SKM-1 treated with dmso at 0.1 percent for 144 hours (cell line): ENCODE data around the gene PTGDR.
A peak's percentile ranks its signal among the peaks of the same experiment; 100 is the strongest.

Experiments
- DNase-seq: peaks from one replicate; lab custom pipeline; 2025; ENCODE audit not compliant: unreplicated experiment; lab: John Stamatoyannopoulos, UW

The PTGDR gene

GRCh38 chr14:52263190-52263589 is 4.3 kb upstream of the PTGDR start:
- DNase-seq = no peak

- DNase-seq = no peak
These were observed 2.2 kb upstream of the PTGDR start for GRCh38 chr14:52265253-52265652.

GRCh38 chr14:52266179-52266578 is 1.3 kb upstream of the PTGDR start:
- no peak for DNase-seq

- no peak for DNase-seq
These were observed 716 bp upstream of the PTGDR start for GRCh38 chr14:52266782-52267181.

GRCh38 chr14:52268279-52269061 is 972 bp downstream of the PTGDR start:
- DNase-seq = no peak

GRCh38 chr14:52269100-52269499 is 1.6 kb downstream of the PTGDR start:
- no peak for DNase-seq

GRCh38 chr14:52269982-52270381 is 2.5 kb downstream of the PTGDR start:
- DNase-seq = no peak

- DNase-seq = no peak
These were observed 4.0 kb downstream of the PTGDR start for GRCh38 chr14:52271538-52271937.

GRCh38 chr14:52272375-52272774 is 4.9 kb downstream of the PTGDR start:
- no peak for DNase-seq

GRCh38 chr14:52275372-52275771 is 7.9 kb downstream of the PTGDR start:
- DNase-seq = no peak

GRCh38 chr14:52277552-52277951 is 10.1 kb downstream of the PTGDR start:
- DNase-seq = no peak

GRCh38 chr14:52279408-52279807 is 11.9 kb downstream of the PTGDR start:
- peak; percentile 10 for DNase-seq

- DNase-seq = no peak
These were observed 15.6 kb downstream of the PTGDR start for GRCh38 chr14:52283099-52283498.

- DNase-seq = no peak
These were observed 19.5 kb downstream of the PTGDR start for GRCh38 chr14:52286661-52287649.

- DNase-seq = no peak
These were observed 28.9 kb downstream of the PTGDR start for GRCh38 chr14:52296378-52296777.

- no peak for DNase-seq
These were observed 31.3 kb downstream of the PTGDR start for GRCh38 chr14:52298795-52299194.

GRCh38 chr14:52299692-52300278 is 32.3 kb downstream of the PTGDR start:
- peak; percentile 26 for DNase-seq

- DNase-seq = no peak
These were observed 35.7 kb downstream of the PTGDR start for GRCh38 chr14:52303236-52303635.

- no peak for DNase-seq
These were observed 36.9 kb downstream of the PTGDR start for GRCh38 chr14:52304248-52304904.

- no peak for DNase-seq
These were observed 37.5 kb downstream of the PTGDR start for GRCh38 chr14:52305014-52305413.

- no peak for DNase-seq
These were observed 39.9 kb downstream of the PTGDR start for GRCh38 chr14:52307376-52307775.
